Tibial nerve (tissue), 4 donors: ENCODE data around the gene GLO1. TPM values are rescaled to one million over a fixed set of nuclear protein-coding genes. Genes with fewer than 3 reads are reported as not detected.

Experiments
- DNase-seq, 2 donors: peaks; one replicate each; pipeline ENCODE4 v3.0.0-alpha.2; 2019; ENCODE audit warnings: low spot score in 2 of 2
- H3K27ac ChIP-seq, 4 donors: fragments of 200-600 bp; sonication (generic) in 3 of 4; one replicate each; pipeline ENCODE4 v1.5.1; 2017 to 2019; ENCODE audit warnings: mild to moderate bottlenecking in 1 of 4
- H3K27me3 ChIP-seq, 2 donors: fragments of 200-600 bp; sonication (generic) in 1 of 2; one replicate each; pipeline versions ENCODE4 v1.5.1 to v1.6.0; 2017 to 2019
- H3K36me3 ChIP-seq, 3 donors: fragments of 200-600 bp; sonication (generic); one replicate each; pipeline ENCODE4 v1.5.1; 2018 to 2019
- H3K4me1 ChIP-seq, 4 donors: fragments of 200-600 bp; sonication (generic) in 3 of 4; one replicate each; pipeline ENCODE4 v1.5.1; 2017 to 2019
- H3K4me3 ChIP-seq, 4 donors: fragments of 200-600 bp; sonication (generic) in 3 of 4; one replicate each; pipeline ENCODE4 v1.5.1; 2017 to 2019; ENCODE audit warnings: mild to moderate bottlenecking in 1 of 4, moderate library complexity in 1 of 4
- H3K9me3 ChIP-seq, 4 donors: fragments of 200-600 bp; sonication (generic) in 3 of 4; one replicate each; pipeline ENCODE4 v1.5.1; 2017 to 2019
- CTCF ChIP-seq, 5 experiments: fragments of 200-600 bp in 3 of 5; fragments of 450-650 bp in 2 of 5; sonication (generic) in 3 of 5; IDR thresholded peaks; one replicate each; pipeline ENCODE4 v1.5.1; 2016 to 2019; ENCODE audit warnings: antibody characterized with exemption in 5 of 5, mild to moderate bottlenecking in 3 of 5, moderate library complexity in 2 of 5
- EP300 ChIP-seq, 2 donors: sonication (generic); formaldehyde crosslinking; IDR thresholded peaks; one replicate each; pipeline ENCODE4 v1.6.1; 2017; ENCODE audit warnings: antibody characterized with exemption in 2 of 2, mild to moderate bottlenecking in 1 of 2
- POLR2A ChIP-seq, 2 donors: fragments of 450-650 bp; IDR thresholded peaks; one replicate each; pipeline ENCODE4 v1.6.1; 2017; ENCODE audit warnings: antibody characterized with exemption in 2 of 2, mild to moderate bottlenecking in 2 of 2, moderate library complexity in 2 of 2
- WGBS, 2 donors: methylation state at CpG; one replicate each; pipeline ENCODE4 v1.1.5; 2018; 5-methylcytosine and 5-hydroxymethylcytosine counted together
- total RNA-seq, 4 donors: library from RNA; depleted of rRNA; stranded (reverse); fragments of >200 nt; gene quantifications; one replicate each; pipeline ENCODE4 v1.1.0, GENCODE V29; 2016

The GLO1 gene
- total RNA-seq, 4 donors from 2014 or later, result 69.6 to 118 (median 86.3) TPM

GRCh38 chr6:38678178-38678760, 24.7 kb downstream of the GLO1 start:
- H3K9me3 ChIP-seq, result no peaks in the 10 kb centered on the region
- 79 to 91% methylated on average over 7 of the region's 7 CpGs for WGBS, 2 donors
- peaks cover 0 to 14% (median 0%) of the 10 kb centered on the region in 4 donors for H3K4me1 ChIP-seq
- H3K27me3 ChIP-seq, result no peaks in the 10 kb centered on the region
- peak overlapping the region in 2 of 4 donors; percentile 46 to 57 for H3K27ac ChIP-seq
- no peak for DNase-seq
- H3K4me3 ChIP-seq, result no peak overlapping the region
- TF ChIP-seq CTCF (IDR thresholded peaks at IDR 0.05), result no peak
- TF ChIP-seq POLR2A (IDR thresholded peaks at IDR 0.05), result no peak
- no peak for TF ChIP-seq EP300 (IDR thresholded peaks at IDR 0.05)
- peaks cover 0 to 73% (median 8%) of the 10 kb centered on the region in 3 donors for H3K36me3 ChIP-seq

GRCh38 chr6:38676974-38677544, 25.9 kb downstream of the GLO1 start:
- H3K36me3 ChIP-seq, result peaks cover 0 to 61% (median 8%) of the 10 kb centered on the region in 3 donors
- TF ChIP-seq CTCF (IDR thresholded peaks at IDR 0.05) (no peak), POLR2A (IDR thresholded peaks at IDR 0.05) (no peak), EP300 (IDR thresholded peaks at IDR 0.05) (no peak)
- no peaks in the 10 kb centered on the region for H3K27me3 ChIP-seq
- H3K9me3 ChIP-seq, result no peaks in the 10 kb centered on the region
- H3K4me1 ChIP-seq, result peaks cover 0 to 14% (median 0%) of the 10 kb centered on the region in 4 donors
- H3K4me3 ChIP-seq, result no peak overlapping the region
- no peak for DNase-seq
- H3K27ac ChIP-seq, result peak overlapping the region in 3 of 4 donors; percentile 41 to 57 (median 46)
- 51 to 62% methylated on average over 1 of the region's 1 CpG for WGBS, 2 donors

GRCh38 chr6:38676236-38676973, 26.5 kb downstream of the GLO1 start:
- Histone ChIP-seq H3K4me3 (no peak overlapping the region), H3K9me3 (no peaks in the 10 kb centered on the region), H3K36me3 (peaks cover 0 to 55% (median 4%) of the 10 kb centered on the region in 3 donors), H3K27ac (peak overlapping the region in 3 of 4 donors; percentile 41 to 57 (median 46)), H3K4me1 (peaks cover 0 to 14% (median 0%) of the 10 kb centered on the region in 4 donors), H3K27me3 (no peaks in the 10 kb centered on the region)
- no peak for DNase-seq
- 46 to 62% methylated on average over 2 of the region's 2 CpGs for WGBS, 2 donors
- no peak for TF ChIP-seq EP300 (IDR thresholded peaks at IDR 0.05)
- no peak for TF ChIP-seq CTCF (IDR thresholded peaks at IDR 0.05)
- no peak for TF ChIP-seq POLR2A (IDR thresholded peaks at IDR 0.05)

GRCh38 chr6:38673397-38674165, 29.4 kb downstream of the GLO1 start:
- 58 to 66% methylated on average over 9 of the region's 9 CpGs for WGBS, 2 donors
- Histone ChIP-seq H3K36me3 (peaks cover 0 to 27% (median 4%) of the 10 kb centered on the region in 3 donors), H3K4me1 (peaks cover 0 to 14% (median 0%) of the 10 kb centered on the region in 4 donors)

More at GRCh38 chr6:38673397-38674165, 29.4 kb downstream of the GLO1 start:
- Histone ChIP-seq H3K27me3 (no peaks in the 10 kb centered on the region), H3K9me3 (no peaks in the 10 kb centered on the region), H3K27ac (no peak overlapping the region), H3K4me3 (no peak overlapping the region)
- TF ChIP-seq EP300 (IDR thresholded peaks at IDR 0.05) (no peak), POLR2A (IDR thresholded peaks at IDR 0.05) (no peak), CTCF (IDR thresholded peaks at IDR 0.05) (no peak)
- DNase-seq, result no peak
